ENCODE measurements around the gene TXN. TPM values are rescaled to one million over a fixed set of nuclear protein-coding genes. Genes with fewer than 3 reads are reported as not detected.

The TXN gene
- total and polyA plus RNA-seq, 4 donors = 61.4 to 742 (median 326) TPM

DNA sequence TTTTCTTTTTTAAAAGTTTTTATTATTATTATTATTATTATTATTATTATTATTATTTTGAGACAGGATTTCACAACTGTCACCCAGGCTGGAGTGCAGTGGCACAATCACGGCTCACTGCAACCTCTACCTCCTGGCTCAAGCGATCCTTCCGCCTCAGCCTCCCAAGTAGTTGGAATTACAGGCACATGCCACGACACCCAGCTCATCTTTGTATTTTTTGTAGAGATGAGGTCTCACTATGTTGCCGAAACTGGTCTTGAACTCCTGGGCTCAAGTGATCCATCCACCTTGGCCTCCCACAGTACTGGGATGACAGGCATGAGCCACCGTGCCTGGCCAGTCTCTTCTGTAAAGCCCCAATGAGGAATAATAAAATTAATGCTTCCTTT is 31.0 kb upstream of the TXN start:
- Histone ChIP-seq H3K9me3 (ENCODE audit: control insufficient read depth in 4 of 4, insufficient read depth in 3 of 4, low read length in 3 of 4) (no peaks in the 10 kb centered on the region), H3K9ac (ENCODE audit: insufficient read depth in 1 of 2, low read length in 2 of 2) (no peak overlapping the region), H3K4me1 (ENCODE audit: control insufficient read depth in 5 of 5, insufficient read depth in 5 of 5, low read length in 5 of 5) (no peaks in the 10 kb centered on the region), H3K27ac (ENCODE audit: low read depth in 1 of 2, low read length in 1 of 2) (no peak overlapping the region), H3K36me3 (ENCODE audit: control insufficient read depth in 4 of 4, insufficient read depth in 4 of 4, low read length in 4 of 4) (no peaks in the 10 kb centered on the region), H3K4me3 (no peak overlapping the region), H3K27me3 (ENCODE audit: control insufficient read depth in 3 of 3, insufficient read depth in 3 of 3, low read length in 2 of 3) (no peaks in the 10 kb centered on the region)
- 92 to 97% methylated on average over 6 of the region's 6 CpGs for WGBS, 2 donors
- ATAC-seq (ENCODE audit: insufficient read depth, low FRiP score) (no peak), DNase-seq (no peak)
- TF ChIP-seq, protein P1, sequence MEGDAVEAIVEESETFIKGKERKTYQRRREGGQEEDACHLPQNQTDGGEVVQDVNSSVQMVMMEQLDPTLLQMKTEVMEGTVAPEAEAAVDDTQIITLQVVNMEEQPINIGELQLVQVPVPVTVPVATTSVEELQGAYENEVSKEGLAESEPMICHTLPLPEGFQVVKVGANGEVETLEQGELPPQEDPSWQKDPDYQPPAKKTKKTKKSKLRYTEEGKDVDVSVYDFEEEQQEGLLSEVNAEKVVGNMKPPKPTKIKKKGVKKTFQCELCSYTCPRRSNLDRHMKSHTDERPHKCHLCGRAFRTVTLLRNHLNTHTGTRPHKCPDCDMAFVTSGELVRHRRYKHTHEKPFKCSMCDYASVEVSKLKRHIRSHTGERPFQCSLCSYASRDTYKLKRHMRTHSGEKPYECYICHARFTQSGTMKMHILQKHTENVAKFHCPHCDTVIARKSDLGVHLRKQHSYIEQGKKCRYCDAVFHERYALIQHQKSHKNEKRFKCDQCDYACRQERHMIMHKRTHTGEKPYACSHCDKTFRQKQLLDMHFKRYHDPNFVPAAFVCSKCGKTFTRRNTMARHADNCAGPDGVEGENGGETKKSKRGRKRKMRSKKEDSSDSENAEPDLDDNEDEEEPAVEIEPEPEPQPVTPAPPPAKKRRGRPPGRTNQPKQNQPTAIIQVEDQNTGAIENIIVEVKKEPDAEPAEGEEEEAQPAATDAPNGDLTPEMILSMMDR (IDR thresholded peaks at IDR 0.05; ENCODE audit: control extremely low read depth, extremely low read depth) = no peak

DNA sequence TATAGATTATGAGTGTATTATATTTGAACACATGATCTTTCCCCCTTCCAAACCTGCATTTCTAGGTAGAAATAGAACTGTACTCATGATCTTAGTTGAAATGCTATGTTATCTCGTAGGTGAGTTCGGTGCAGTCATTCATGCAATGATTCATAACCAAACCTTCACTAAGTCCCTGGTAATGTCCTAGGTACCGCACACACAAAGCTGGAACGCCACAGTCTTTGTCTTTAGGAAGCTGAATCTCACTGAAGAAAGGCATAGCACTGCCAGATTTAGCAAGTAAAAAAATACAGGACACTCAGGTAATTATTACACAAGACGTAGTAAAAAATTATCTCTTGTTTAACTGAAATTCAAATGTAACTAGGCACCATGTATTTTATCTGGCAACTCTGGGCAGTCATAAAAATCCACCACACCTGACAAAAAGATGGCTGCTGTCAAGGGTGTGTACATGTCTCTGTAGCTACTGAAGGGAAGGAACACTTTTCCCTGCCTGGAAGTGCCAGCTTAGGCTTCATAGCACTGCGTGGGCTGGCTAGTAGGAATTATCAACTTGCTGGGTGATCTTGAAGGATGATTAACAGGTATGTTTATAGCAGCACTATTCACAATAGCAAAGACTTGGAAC is 28.0 kb upstream of the TXN start:
- Histone ChIP-seq H3K36me3 (ENCODE audit: control insufficient read depth in 4 of 4, insufficient read depth in 4 of 4, low read length in 4 of 4) (no peaks in the 10 kb centered on the region), H3K9me3 (ENCODE audit: control insufficient read depth in 4 of 4, insufficient read depth in 3 of 4, low read length in 3 of 4) (no peaks in the 10 kb centered on the region), H3K9ac (ENCODE audit: insufficient read depth in 1 of 2, low read length in 2 of 2) (no peak overlapping the region), H3K27me3 (ENCODE audit: control insufficient read depth in 3 of 3, insufficient read depth in 3 of 3, low read length in 2 of 3) (no peaks in the 10 kb centered on the region), H3K27ac (ENCODE audit: low read depth in 1 of 2, low read length in 1 of 2) (no peak overlapping the region), H3K4me3 (no peak overlapping the region), H3K4me1 (ENCODE audit: control insufficient read depth in 5 of 5, insufficient read depth in 5 of 5, low read length in 5 of 5) (no peaks in the 10 kb centered on the region)
- TF ChIP-seq, protein P1 (IDR thresholded peaks at IDR 0.05; ENCODE audit: control extremely low read depth, extremely low read depth) = no peak
- no peak for DNase-seq
- ATAC-seq (ENCODE audit: insufficient read depth, low FRiP score) = no peak
- 93 to 96% methylated on average over 6 of the region's 6 CpGs for WGBS, 2 donors

DNA sequence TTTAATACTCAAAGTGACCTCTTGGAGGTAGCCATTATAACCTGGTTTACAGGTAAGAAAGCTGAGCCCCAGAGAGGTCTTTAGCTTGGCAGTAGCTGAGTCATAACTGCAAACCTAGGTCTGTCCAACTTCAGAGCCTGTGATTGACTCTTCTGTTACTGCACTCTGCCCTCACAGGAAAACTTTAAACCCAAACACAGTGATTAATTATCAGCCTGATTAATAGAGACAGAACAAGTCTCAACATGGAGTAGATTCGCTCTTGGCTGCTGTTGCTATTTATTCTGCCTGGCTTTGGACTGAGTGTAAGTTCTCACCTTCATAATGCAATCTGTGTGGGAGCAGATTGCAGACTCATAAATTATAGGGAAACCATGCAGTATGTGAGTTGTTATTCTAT is 27.4 kb upstream of the TXN start:
- TF ChIP-seq, protein P1 (IDR thresholded peaks at IDR 0.05; ENCODE audit: control extremely low read depth, extremely low read depth) = no peak
- H3K36me3 ChIP-seq (ENCODE audit: control insufficient read depth in 4 of 4, insufficient read depth in 4 of 4, low read length in 4 of 4) = no peaks in the 10 kb centered on the region
- 57 to 72% methylated on average over 1 of the region's 1 CpG for WGBS, 2 donors
- DNase-seq (no peak), ATAC-seq (ENCODE audit: insufficient read depth, low FRiP score) (no peak)
- no peak overlapping the region for H3K9ac ChIP-seq (ENCODE audit: insufficient read depth in 1 of 2, low read length in 2 of 2)
- no peak overlapping the region for H3K27ac ChIP-seq (ENCODE audit: low read depth in 1 of 2, low read length in 1 of 2)
- no peaks in the 10 kb centered on the region for H3K9me3 ChIP-seq (ENCODE audit: control insufficient read depth in 4 of 4, insufficient read depth in 3 of 4, low read length in 3 of 4)
- no peaks in the 10 kb centered on the region for H3K27me3 ChIP-seq (ENCODE audit: control insufficient read depth in 3 of 3, insufficient read depth in 3 of 3, low read length in 2 of 3)
- no peak overlapping the region for H3K4me3 ChIP-seq
- H3K4me1 ChIP-seq (ENCODE audit: control insufficient read depth in 5 of 5, insufficient read depth in 5 of 5, low read length in 5 of 5) = no peaks in the 10 kb centered on the region

DNA sequence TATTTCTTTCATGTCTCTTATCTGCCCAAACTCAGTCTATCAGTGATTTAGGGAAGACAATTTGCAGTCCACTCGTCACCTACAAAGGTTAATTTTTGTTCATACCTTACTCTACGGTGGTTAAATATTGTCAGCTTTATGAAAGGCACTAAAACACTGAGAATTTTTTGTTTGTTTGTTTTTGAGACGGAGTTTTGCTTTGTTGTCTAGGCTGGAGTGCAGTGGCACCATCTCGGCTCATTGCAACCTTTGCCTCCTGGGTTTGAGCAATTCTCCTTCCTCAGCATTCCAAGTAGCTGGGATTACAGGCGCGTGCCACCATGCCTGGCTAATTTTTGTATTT is 26.4 kb upstream of the TXN start:
- WGBS, 2 donors = 80 to 88% methylated on average over 6 of the region's 6 CpGs
- DNase-seq = no peak
- Histone ChIP-seq H3K36me3 (ENCODE audit: control insufficient read depth in 4 of 4, insufficient read depth in 4 of 4, low read length in 4 of 4) (no peaks in the 10 kb centered on the region), H3K4me1 (ENCODE audit: control insufficient read depth in 5 of 5, insufficient read depth in 5 of 5, low read length in 5 of 5) (no peaks in the 10 kb centered on the region), H3K27me3 (ENCODE audit: control insufficient read depth in 3 of 3, insufficient read depth in 3 of 3, low read length in 2 of 3) (no peaks in the 10 kb centered on the region), H3K4me3 (no peak overlapping the region), H3K9ac (ENCODE audit: insufficient read depth in 1 of 2, low read length in 2 of 2) (no peak overlapping the region), H3K27ac (ENCODE audit: low read depth in 1 of 2, low read length in 1 of 2) (no peak overlapping the region), H3K9me3 (ENCODE audit: control insufficient read depth in 4 of 4, insufficient read depth in 3 of 4, low read length in 3 of 4) (no peaks in the 10 kb centered on the region)
- no peak for ATAC-seq (ENCODE audit: insufficient read depth, low FRiP score)
- TF ChIP-seq, protein P1 (IDR thresholded peaks at IDR 0.05; ENCODE audit: control extremely low read depth, extremely low read depth) = no peak

Data from lung (tissue), 12 donors.